Caki2 (cell line): ENCODE data around the gene LILRB2. TPM values are rescaled to one million over a fixed set of nuclear protein-coding genes. Genes with fewer than 3 reads are reported as not detected.
"Not testable (repeated sequence)": the region's sequence is repeated elsewhere in the genome, so short reads cannot be mapped to it uniquely, and the experiment has no call there.

Experiments
- DNase-seq: peaks from one replicate; pipeline ENCODE4 v3.0.0-alpha.2; 2015; ENCODE audit warnings: low read depth
- in situ Hi-C: cut with HindIII; loops from 2 replicates; pipeline ENCODE4 v1.10.0; 2016; ENCODE audit warnings: low sequenced_read_pairs, low pct_unique_long_range_greater_than_20kb, mixed read lengths
- total RNA-seq: library from RNA; depleted of rRNA; stranded (reverse); fragments of >200 nt; shearing (Covaris generic); gene quantifications from 2 replicates; pipeline ENCODE4 v1.2.3, GENCODE V29; 2014; ENCODE audit warnings: low replicate concordance; rRNA removed

The LILRB2 gene
- total RNA-seq, 1 experiment from 2014 or later, result not detected

DNA sequence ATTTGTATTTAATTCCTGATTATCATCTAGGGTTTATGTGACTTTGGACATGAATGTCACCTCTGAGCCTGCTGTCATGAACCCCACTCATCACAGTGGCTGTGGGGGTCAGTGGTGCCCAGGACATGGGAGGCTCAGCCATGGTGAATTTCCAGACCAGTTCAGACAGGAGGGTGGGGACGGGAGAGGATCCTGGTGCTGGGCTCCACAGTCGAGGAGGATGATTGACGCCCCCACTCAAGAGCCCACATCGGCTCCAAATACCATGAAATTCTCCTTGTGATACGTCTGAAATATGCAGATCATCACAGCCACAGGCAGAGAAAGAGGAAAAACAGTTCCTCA lies 57.0 kb downstream of the LILRB2 start:
- in situ Hi-C loops, DNase-seq: not testable (repeated sequence)

Other genes with a start within 250 kb of the LILRB2 start
- gene VSTM1, start 217.2 kb downstream of the LILRB2 start, total RNA-seq, result 6.0 TPM in 1 of 2 replicates, not detected in the other
- not detected in 2 replicates for gene TARM1, start 199.7 kb downstream of the LILRB2 start, total RNA-seq
- not detected in 2 replicates for gene OSCAR, start 180.3 kb downstream of the LILRB2 start, total RNA-seq
- gene NDUFA3, start 178.3 kb downstream of the LILRB2 start, total RNA-seq, result 27.2 and 50.8 TPM in 2 replicates
- 19.9 and 30.5 TPM in 2 replicates for gene TFPT, start 165.5 kb downstream of the LILRB2 start, total RNA-seq
- 109 and 128 TPM in 2 replicates for gene PRPF31, start 165.4 kb downstream of the LILRB2 start, total RNA-seq
- gene CNOT3, start 143.3 kb downstream of the LILRB2 start, total RNA-seq, result 3.3 and 18.4 TPM in 2 replicates
- gene LENG1, start 121.4 kb downstream of the LILRB2 start, total RNA-seq, result 9.3 and 16.9 TPM in 2 replicates
- gene TMC4, start 108.0 kb downstream of the LILRB2 start, total RNA-seq, result not detected in 2 replicates
- 40.1 and 108 TPM in 2 replicates for gene MBOAT7, start 91.5 kb downstream of the LILRB2 start, total RNA-seq
- 214 and 219 TPM in 2 replicates for gene TSEN34, start 89.8 kb downstream of the LILRB2 start, total RNA-seq
- gene RPS9, start 80.3 kb downstream of the LILRB2 start, total RNA-seq, result 2,272 and 2,379 TPM in 2 replicates
- gene LILRB3, start 58.1 kb downstream of the LILRB2 start, total RNA-seq, result not detected in 2 replicates
- gene LILRA6, start 38.3 kb downstream of the LILRB2 start, total RNA-seq, result not detected in 2 replicates
- gene LILRB5, start 23.8 kb downstream of the LILRB2 start, total RNA-seq, result not detected in 2 replicates
- gene LILRA5, start 32.1 kb upstream of the LILRB2 start, total RNA-seq, result not detected in 2 replicates
- not detected in 2 replicates for gene LILRA4, start 58.1 kb upstream of the LILRB2 start, total RNA-seq
- not detected in 2 replicates for gene LAIR1, start 83.8 kb upstream of the LILRB2 start, total RNA-seq
- gene TTYH1, start 134.4 kb upstream of the LILRB2 start, total RNA-seq, result not detected in 2 replicates
- gene LENG8, start 168.1 kb upstream of the LILRB2 start, total RNA-seq, result 3.6 and 12.0 TPM in 2 replicates
- 6.0 and 8.6 TPM in 2 replicates for gene LENG9, start 182.7 kb upstream of the LILRB2 start, total RNA-seq
- gene CDC42EP5, start 192.2 kb upstream of the LILRB2 start, total RNA-seq, result 0.93 TPM in 1 of 2 replicates, not detected in the other
- gene LAIR2, start 221.7 kb upstream of the LILRB2 start, total RNA-seq, result not detected in 2 replicates